ENCODE measurements around the gene NANOS3.

DNA sequence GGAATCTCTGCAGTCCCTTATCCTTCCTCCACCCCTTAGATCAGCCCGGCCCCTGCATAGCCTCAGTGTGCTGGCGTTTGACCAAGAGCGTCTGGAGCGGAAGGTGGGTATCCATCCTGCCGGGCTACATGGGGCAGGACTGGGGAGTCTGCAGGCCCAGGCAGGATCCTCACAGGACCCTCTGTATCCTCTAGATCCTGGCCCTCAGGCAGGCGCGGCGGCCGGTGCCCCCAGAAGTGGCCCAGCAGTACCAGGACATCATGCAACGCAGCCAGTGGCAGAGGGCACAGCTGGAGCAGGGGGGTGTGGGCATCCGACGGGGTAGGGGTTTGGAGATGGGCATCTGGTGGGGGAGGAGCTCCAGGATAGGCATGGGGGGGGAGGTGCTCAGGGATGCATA is 52.4 kb downstream of the NANOS3 start:
- TF ChIP-seq, protein P1, sequence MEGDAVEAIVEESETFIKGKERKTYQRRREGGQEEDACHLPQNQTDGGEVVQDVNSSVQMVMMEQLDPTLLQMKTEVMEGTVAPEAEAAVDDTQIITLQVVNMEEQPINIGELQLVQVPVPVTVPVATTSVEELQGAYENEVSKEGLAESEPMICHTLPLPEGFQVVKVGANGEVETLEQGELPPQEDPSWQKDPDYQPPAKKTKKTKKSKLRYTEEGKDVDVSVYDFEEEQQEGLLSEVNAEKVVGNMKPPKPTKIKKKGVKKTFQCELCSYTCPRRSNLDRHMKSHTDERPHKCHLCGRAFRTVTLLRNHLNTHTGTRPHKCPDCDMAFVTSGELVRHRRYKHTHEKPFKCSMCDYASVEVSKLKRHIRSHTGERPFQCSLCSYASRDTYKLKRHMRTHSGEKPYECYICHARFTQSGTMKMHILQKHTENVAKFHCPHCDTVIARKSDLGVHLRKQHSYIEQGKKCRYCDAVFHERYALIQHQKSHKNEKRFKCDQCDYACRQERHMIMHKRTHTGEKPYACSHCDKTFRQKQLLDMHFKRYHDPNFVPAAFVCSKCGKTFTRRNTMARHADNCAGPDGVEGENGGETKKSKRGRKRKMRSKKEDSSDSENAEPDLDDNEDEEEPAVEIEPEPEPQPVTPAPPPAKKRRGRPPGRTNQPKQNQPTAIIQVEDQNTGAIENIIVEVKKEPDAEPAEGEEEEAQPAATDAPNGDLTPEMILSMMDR (IDR thresholded peaks at IDR 0.05; ENCODE audit: insufficient read depth, low read length): no peak
- TF ChIP-seq REST (IDR thresholded peaks at IDR 0.05; ENCODE audit: insufficient replicate concordance, low read depth) (no peak), POLR2AphosphoS5 (IDR thresholded peaks at IDR 0.05; ENCODE audit: low read depth) (no peak), GABPA (IDR thresholded peaks at IDR 0.05; ENCODE audit: low read depth) (no peak), SPI1 (IDR thresholded peaks at IDR 0.05; ENCODE audit: borderline replicate concordance, low read depth) (no peak)

Measured in HL-60 (cell line).